Measurements from ENCODE around the gene ZNF512.

ZNF512 gene

GRCh38 chr2:27640722-27641245, 57.9 kb downstream of the ZNF512 start:
- TF ChIP-seq CTCF (IDR thresholded peaks at IDR 0.05; ENCODE audit: insufficient read depth, low read depth, low read length, missing control alignments), result no peak
- no peak for DNase-seq (ENCODE audit: low read depth)

GRCh38 chr2:27645197-27645596, 62.4 kb downstream of the ZNF512 start:
- no peak overlapping the region for H3K4me3 ChIP-seq (ENCODE audit: low read length)
- DNase-seq (ENCODE audit: low read depth), result no peak
- TF ChIP-seq CTCF (IDR thresholded peaks at IDR 0.05; ENCODE audit: insufficient read depth, low read depth, low read length, missing control alignments), result no peak

More at GRCh38 chr2:27640722-27641245, 57.9 kb downstream of the ZNF512 start:
- H3K4me3 ChIP-seq (ENCODE audit: low read length), result no peak overlapping the region

- TF ChIP-seq CTCF (IDR thresholded peaks at IDR 0.05; ENCODE audit: insufficient read depth, low read depth, low read length, missing control alignments), result no peak
- H3K4me3 ChIP-seq (ENCODE audit: low read length), result no peak overlapping the region
- no peak for DNase-seq (ENCODE audit: low read depth)
Observed at GRCh38 chr2:27647289-27647688, 64.4 kb downstream of the ZNF512 start.

- no peak overlapping the region for H3K4me3 ChIP-seq (ENCODE audit: low read length)
- no peak for TF ChIP-seq CTCF (IDR thresholded peaks at IDR 0.05; ENCODE audit: insufficient read depth, low read depth, low read length, missing control alignments)
- no peak for DNase-seq (ENCODE audit: low read depth)
Observed at GRCh38 chr2:27647737-27648136, 64.9 kb downstream of the ZNF512 start.

- H3K4me3 ChIP-seq (ENCODE audit: low read length), result no peak overlapping the region
- no peak for TF ChIP-seq CTCF (IDR thresholded peaks at IDR 0.05; ENCODE audit: insufficient read depth, low read depth, low read length, missing control alignments)
- no peak for DNase-seq (ENCODE audit: low read depth)
Observed at GRCh38 chr2:27651056-27651455, 68.2 kb downstream of the ZNF512 start.

GRCh38 chr2:27652341-27652740, 69.5 kb downstream of the ZNF512 start:
- H3K4me3 ChIP-seq (ENCODE audit: low read length), result no peak overlapping the region
- no peak for TF ChIP-seq CTCF (IDR thresholded peaks at IDR 0.05; ENCODE audit: insufficient read depth, low read depth, low read length, missing control alignments)

GRCh38 chr2:27652790-27653189, 69.9 kb downstream of the ZNF512 start:
- H3K4me3 ChIP-seq (ENCODE audit: low read length), result no peak overlapping the region
- peak; percentile 71 for DNase-seq (ENCODE audit: low read depth)
- TF ChIP-seq CTCF (IDR thresholded peaks at IDR 0.05; ENCODE audit: insufficient read depth, low read depth, low read length, missing control alignments), result no peak

More at GRCh38 chr2:27652341-27652740, 69.5 kb downstream of the ZNF512 start:
- DNase-seq (ENCODE audit: low read depth), result peak; percentile 43

Data from epithelial cell of esophagus (primary cell).